ENCODE data around the gene DNAJB14. TPM values are rescaled to one million over a fixed set of nuclear protein-coding genes. Genes with fewer than 3 reads are reported as not detected.

Gene DNAJB14
- total and polyA plus RNA-seq, 2 of the 13 experiments (the other 11 are each of a cell fraction or from before 2014, with no cell fraction given): 9.1 to 38.1 TPM

GRCh38 chr4:99863804-99864203 is 82.6 kb downstream of the DNAJB14 start (continued):
- TF ChIP-seq NFAT5 (CRISPR knock-in tag; IDR thresholded peaks at IDR 0.05): no peak
- TF ChIP-seq RBFOX2 (IDR thresholded peaks at IDR 0.05; ENCODE audit: low read depth, low read length): no peak
- no peak for TF ChIP-seq ELF4 (CRISPR knock-in tag; IDR thresholded peaks at IDR 0.05; ENCODE audit: borderline replicate concordance)

GRCh38 chr4:99861120-99861905 is 85.1 kb downstream of the DNAJB14 start:
- Histone ChIP-seq H3K79me2 (ENCODE audit: insufficient read depth, low read length) (no peaks in the 10 kb centered on the region), H4K20me1 (ENCODE audit: insufficient read depth, low read length) (no peaks in the 10 kb centered on the region), H3K27ac (ENCODE audit: extremely low read length, insufficient read depth, low read length) (no peak overlapping the region), H3K9ac (ENCODE audit: insufficient read depth, low read depth, low read length) (no peak overlapping the region), H3K36me3 (replicated peaks in 1 of 2; ENCODE audit: control insufficient read depth in 1 of 2, insufficient read depth in 2 of 2, low read length in 2 of 2) (no peaks in the 10 kb centered on the region), H3K9me3 (ENCODE audit: low read length) (no peaks in the 10 kb centered on the region), H3K4me3 (replicated peaks in 1 of 3; ENCODE audit: insufficient read depth in 1 of 3, low read depth in 2 of 3, low read length in 3 of 3) (no peak overlapping the region), H3K27me3 (ENCODE audit: control insufficient read depth in 1 of 2, insufficient read depth in 2 of 2, low read length in 2 of 2) (no peaks in the 10 kb centered on the region; a peak in 1 of 5 replicates), H3K4me2 (ENCODE audit: low read depth, low read length) (no peak overlapping the region), H3K4me1 (ENCODE audit: insufficient read depth, low read length) (no peaks in the 10 kb centered on the region), H2AFZ (ENCODE audit: low read length) (no peak overlapping the region)
- intact Hi-C loops (cut with micrococcal nuclease; ENCODE audit: unreplicated experiment) (no loop called here), in situ Hi-C loops (cut with HindIII; ENCODE audit: extremely low pct_ligation_motif_present, low pct_unique_long_range_greater_than_20kb) (no loop called here)
- BruUV-seq (replicated peaks): no TSS peak
- ChIA-PET CTCF (ENCODE audit: low intra/inter-chr PET ratio, low total read pairs) (no interaction called here), POLR2A (no interaction called here)
- 0% methylated on average over 5 of the region's 5 CpGs for WGBS (ENCODE audit: low lambda C conversion rate)
- DNase-seq (ENCODE audit: low spot score): no peak
- FAIRE-seq: no peak
- ATAC-seq: no peak
- TF ChIP-seq PHB2 (IDR thresholded peaks at IDR 0.05; ENCODE audit: partially characterized antibody) (no peak), NKX3-1 (CRISPR knock-in tag; IDR thresholded peaks at IDR 0.05) (no peak), BRCA1 (CRISPR knock-in tag; IDR thresholded peaks at IDR 0.05) (no peak), NFYC (CRISPR knock-in tag; IDR thresholded peaks at IDR 0.05) (no peak), PCBP1 (IDR thresholded peaks at IDR 0.05; ENCODE audit: borderline replicate concordance, low read depth, low read length) (no peak), TERF1 (CRISPR knock-in tag; IDR thresholded peaks at IDR 0.05) (no peak), MYC (CRISPR knock-in tag; IDR thresholded peaks at IDR 0.05; ENCODE audit: borderline replicate concordance) (no peak), ZBTB33 (CRISPR knock-in tag; IDR thresholded peaks at IDR 0.05) (no peak), ZBTB39 (CRISPR knock-in tag; IDR thresholded peaks at IDR 0.05) (no peak)

Measured in HepG2 (cell line).